Ishikawa (cell line): ENCODE data around the gene BUD23.

ENCODE experiments used
- CREB1 ChIP-seq: IDR thresholded peaks from 2 replicates; pipeline ENCODE4 v1.6.1; 2012; ENCODE audit warnings: low read depth
- EP300 ChIP-seq: IDR thresholded peaks from 2 replicates; pipeline ENCODE4 v1.6.1; 2012; ENCODE audit warnings: borderline replicate concordance
- FOXM1 ChIP-seq: IDR thresholded peaks from 2 replicates; pipeline ENCODE4 v1.6.1; 2012; ENCODE audit warnings: low read depth, borderline replicate concordance
- RAD21 ChIP-seq: IDR thresholded peaks from 2 replicates; pipeline ENCODE4 v1.6.1; 2012; ENCODE audit warnings: low read depth
- TAF1 ChIP-seq: IDR thresholded peaks from 2 replicates; pipeline ENCODE4 v1.6.1; 2012; ENCODE audit warnings: low read depth, mild to moderate bottlenecking
- TCF12 ChIP-seq: IDR thresholded peaks from 2 replicates; pipeline ENCODE4 v1.6.1; 2012; ENCODE audit warnings: low read depth
- TEAD4 ChIP-seq: IDR thresholded peaks from 2 replicates; pipeline ENCODE4 v1.6.1; 2012
- ZBTB7A ChIP-seq: IDR thresholded peaks from 2 replicates; pipeline ENCODE4 v1.6.1; 2012; ENCODE audit warnings: low read depth
- TF ChIP-seq, protein P1 (sequence below): IDR thresholded peaks from 2 replicates; pipeline ENCODE4 v1.6.1; 2012; ENCODE audit warnings: low read depth, mild to moderate bottlenecking

DNA sequence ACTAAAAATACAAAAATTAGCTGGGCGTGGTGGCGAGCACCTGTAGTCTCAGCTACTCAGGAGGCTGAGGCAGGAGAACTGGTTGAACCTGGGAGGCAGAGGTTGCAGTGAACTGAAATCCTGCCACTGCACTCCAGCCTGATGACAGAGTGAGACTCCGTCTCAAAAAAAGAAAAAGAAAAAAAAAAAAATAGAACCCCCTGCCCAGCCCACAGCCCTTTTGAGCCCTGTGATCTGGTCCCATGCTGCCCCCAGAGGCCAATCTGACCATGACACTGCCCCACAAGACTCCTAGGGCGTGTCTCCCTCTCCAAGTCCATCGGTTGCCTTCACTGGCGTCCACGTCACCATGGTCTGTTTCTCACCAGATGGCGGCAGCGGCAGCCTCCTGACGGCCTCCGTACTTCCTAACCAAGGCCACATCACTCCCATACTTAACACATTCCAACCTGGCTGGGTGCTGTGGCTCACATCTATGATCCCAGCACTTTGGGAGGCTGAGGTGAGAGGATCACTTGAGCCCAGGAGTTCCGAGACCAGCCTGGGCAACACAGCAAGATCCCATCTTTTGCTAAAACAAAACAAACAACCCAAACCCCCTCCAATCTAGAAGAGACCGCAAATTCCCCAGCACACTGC lies 18.1 kb downstream of the BUD23 start:
- TF ChIP-seq ZBTB7A (no peak), TCF12 (no peak), EP300 (no peak), TAF1 (no peak), RAD21 (peak; percentile 55; the same call in 1 of the 2 replicates), TEAD4 (no peak), CREB1 (no peak), FOXM1 (no peak)
- TF ChIP-seq, protein P1, sequence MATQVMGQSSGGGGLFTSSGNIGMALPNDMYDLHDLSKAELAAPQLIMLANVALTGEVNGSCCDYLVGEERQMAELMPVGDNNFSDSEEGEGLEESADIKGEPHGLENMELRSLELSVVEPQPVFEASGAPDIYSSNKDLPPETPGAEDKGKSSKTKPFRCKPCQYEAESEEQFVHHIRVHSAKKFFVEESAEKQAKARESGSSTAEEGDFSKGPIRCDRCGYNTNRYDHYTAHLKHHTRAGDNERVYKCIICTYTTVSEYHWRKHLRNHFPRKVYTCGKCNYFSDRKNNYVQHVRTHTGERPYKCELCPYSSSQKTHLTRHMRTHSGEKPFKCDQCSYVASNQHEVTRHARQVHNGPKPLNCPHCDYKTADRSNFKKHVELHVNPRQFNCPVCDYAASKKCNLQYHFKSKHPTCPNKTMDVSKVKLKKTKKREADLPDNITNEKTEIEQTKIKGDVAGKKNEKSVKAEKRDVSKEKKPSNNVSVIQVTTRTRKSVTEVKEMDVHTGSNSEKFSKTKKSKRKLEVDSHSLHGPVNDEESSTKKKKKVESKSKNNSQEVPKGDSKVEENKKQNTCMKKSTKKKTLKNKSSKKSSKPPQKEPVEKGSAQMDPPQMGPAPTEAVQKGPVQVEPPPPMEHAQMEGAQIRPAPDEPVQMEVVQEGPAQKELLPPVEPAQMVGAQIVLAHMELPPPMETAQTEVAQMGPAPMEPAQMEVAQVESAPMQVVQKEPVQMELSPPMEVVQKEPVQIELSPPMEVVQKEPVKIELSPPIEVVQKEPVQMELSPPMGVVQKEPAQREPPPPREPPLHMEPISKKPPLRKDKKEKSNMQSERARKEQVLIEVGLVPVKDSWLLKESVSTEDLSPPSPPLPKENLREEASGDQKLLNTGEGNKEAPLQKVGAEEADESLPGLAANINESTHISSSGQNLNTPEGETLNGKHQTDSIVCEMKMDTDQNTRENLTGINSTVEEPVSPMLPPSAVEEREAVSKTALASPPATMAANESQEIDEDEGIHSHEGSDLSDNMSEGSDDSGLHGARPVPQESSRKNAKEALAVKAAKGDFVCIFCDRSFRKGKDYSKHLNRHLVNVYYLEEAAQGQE, result no peak
